GM18526 (cell line): Measurements from ENCODE around the gene ADNP.

ENCODE experiments used
- POLR2A ChIP-seq: IDR thresholded peaks from 3 replicates; pipeline ENCODE4 v1.6.1; 2011; ENCODE audit not compliant: insufficient read length; ENCODE audit errors: extremely low read depth

ADNP gene

DNA sequence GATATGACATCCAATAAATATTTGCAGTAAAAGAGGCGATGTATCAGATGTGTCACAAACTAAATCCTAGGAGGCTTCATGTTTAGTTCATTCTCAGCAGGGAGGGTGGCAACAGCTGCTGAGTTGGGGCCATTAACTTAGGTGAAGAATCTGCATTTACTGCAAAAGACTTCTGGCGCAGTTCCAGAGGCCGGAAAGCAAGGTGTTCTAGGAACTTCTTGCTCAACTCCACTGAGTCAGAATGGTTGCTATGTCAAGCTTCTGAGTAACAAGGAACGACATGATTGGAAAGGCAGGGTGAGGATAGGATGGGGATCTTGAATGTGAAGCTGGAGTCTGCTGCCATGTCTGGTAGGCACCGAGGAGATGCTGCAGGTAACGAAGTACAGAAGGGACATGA, 11.7 kb downstream of the ADNP start:
- no peak for TF ChIP-seq POLR2A

GRCh38 chr20:50918403-50918802, 12.8 kb downstream of the ADNP start:
- TF ChIP-seq POLR2A = no peak

- no peak for TF ChIP-seq POLR2A
Measured at GRCh38 chr20:50916934-50917333, 14.3 kb downstream of the ADNP start.

- TF ChIP-seq POLR2A = no peak
Measured at GRCh38 chr20:50916257-50916656, 15.0 kb downstream of the ADNP start.

DNA sequence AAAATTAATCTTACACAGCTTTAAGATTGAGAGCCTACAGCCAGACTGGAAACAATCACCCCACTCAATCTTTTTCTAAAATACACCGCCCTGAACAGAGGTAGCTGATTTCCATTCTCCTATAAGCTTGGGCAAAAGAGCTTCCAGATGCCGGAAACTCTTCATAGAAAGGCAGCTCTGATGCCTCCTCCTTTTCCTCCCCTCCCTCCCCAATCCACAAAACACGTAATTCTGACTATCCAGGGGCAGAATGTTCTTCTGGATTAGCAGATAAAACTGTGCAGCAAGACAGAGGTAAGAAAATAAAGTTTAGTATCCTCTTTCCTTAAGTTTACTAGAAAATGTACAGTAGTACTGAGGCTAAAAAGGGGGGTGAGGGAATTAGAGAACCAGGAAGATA, 15.8 kb downstream of the ADNP start:
- TF ChIP-seq POLR2A = no peak

DNA sequence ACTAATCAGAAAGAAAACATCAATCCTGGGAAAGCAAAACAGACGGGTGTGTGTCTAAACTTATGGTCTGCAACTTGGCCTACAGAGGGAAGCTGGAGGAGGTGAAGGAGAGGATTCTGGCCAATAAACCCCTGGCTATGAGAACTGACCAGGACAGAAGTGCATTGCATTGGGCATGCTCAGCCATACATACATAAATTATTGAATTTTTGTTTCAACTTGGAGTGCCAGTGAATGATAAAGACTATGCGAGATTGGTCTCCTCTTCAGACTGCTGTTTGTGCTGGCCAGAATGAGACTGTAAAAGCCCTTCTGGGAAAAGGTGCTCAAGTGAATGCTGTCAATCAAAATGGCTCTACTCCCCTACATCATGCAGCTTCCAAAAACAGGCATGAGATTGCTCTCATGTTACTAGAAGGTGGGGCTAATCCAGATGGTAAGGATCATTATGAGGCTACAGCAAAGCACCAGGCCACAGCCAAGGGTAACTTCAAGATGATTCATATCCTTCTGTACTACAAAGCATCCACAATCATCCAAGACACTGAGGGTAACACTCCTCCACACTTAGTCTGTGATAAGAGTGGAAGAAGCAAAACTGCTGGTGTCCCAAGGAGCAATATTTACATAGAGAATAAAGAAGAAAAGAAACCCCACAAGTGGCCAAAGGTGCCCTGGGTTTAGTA, 17.4 kb downstream of the ADNP start:
- no peak for TF ChIP-seq POLR2A

- TF ChIP-seq POLR2A = no peak
Measured at GRCh38 chr20:50911716-50912115, 19.5 kb downstream of the ADNP start.

DNA sequence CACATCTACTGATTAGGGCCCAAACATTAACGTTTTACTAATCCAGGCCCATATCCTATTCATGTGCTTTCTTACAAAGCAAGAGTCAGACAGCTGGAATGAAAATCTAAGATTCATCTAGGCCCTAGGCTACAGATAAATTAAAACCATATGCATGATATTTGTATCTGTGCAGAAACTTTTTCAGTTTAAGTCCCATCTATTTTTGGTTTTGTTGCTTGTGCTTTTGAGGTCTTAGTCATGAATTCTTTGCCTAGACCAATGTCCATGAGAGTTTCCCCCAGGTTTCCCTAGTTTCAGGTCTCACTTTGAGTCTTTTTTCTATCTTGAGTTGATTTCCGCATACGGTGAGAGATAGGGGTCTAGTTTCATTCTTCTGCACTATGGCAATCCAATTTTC, 20.2 kb downstream of the ADNP start:
- no peak for TF ChIP-seq POLR2A

DNA sequence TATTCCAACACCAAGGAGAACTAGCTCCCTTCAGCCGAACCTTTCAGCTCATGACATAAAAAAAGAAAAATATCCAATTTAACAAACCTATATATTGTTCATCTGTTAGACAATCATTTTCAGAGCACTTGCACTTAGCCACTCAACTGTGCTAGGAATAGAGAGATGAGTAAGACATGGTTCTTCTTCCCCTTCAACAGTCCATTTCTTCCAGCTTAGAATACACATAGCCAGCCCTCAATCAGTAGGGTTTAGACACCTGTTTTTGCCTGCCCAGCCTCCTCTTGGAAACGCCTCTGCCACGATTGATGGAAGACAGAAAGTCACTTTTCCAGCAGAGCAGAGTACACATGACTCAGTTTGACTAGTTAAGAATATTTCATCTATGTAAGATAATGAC, 21.8 kb downstream of the ADNP start:
- no peak for TF ChIP-seq POLR2A

- TF ChIP-seq POLR2A = no peak
Measured at GRCh38 chr20:50904067-50904570, 27.1 kb downstream of the ADNP start.

DNA sequence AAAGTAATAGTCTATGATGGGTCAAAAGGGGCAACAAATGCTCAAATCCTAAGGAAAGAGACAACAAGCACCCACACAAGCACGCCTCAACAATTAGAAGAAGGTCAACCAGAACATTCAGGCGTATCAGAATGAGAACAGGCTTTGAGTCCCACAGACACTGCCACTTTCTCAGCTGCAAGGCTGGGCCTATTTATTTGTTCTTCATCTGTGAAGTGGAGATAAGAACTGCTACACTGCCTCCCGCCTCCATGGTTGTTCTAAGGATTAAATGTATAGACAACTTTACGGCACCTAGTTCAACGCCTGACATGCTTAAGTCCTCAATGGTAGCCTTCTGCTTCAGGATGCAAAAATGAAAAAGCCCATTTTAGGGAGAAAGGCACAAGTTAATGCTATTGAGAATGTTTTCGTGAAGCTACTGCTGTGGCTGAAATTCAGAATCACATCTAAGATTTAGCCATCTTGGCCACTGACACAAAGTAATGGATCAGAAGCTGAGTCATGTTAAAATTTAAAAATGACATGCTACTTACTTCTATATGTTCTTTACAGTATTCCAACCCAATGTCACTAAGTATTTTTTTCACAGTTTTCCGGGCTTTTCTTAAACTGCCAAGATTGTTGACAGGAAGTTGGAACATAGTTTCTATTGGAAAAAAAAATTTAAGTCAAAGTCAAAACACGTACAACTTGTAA, 27.7 kb downstream of the ADNP start:
- no peak for TF ChIP-seq POLR2A

DNA sequence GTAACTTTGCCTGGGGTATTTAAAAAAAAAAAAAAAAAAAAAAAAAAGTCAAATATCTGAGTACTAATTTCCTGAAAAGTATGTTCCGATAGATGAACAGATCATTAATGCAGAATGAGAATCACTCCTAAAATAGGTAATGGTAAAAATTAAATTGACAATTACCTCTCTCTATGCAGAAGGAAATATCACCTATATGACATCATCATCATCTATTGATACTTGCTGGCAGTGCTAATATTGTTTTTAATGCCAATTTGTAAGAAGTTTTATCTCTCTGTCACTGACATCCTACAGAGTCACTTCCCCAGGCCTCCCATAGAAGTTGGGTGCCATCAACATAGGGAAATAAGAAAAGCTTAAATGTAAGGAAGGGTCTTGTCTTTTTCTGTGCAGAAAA, 29.9 kb downstream of the ADNP start:
- no peak for TF ChIP-seq POLR2A

DNA sequence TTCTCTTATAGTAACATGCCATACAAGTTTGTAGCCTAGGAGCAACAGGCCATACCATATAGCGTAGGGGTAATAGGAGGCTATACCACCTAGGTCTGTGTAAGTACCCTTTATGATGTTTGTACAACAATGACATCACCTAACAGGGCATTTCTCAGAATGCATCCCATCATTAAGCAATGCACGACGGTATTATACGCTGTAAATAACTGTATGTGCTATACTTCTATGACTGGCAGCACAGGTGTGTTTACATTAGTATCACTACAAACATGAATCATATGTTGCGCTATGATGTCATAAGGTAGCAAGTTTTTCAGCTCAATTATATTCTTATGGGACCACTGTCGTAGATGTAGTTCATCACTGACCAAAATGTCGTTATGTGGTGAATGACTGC, 31.0 kb downstream of the ADNP start:
- no peak for TF ChIP-seq POLR2A

DNA sequence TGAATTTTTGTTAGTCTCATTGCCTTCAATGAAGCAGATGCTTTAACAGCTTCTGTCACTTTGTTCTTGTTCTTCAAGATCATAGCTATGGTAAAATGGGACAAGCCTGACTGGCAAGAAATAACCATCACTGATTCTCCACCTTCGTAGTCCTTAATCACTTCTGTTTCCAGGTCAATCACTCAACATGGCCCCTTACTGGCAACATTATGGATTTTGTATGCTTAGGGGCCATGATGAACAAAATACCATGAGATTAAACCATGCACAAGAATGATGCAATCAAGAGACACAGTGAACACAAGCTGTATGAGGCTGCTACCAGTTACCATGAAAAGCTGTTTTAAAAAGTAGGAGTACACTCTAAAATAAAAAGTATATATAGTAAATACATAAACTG, 32.8 kb downstream of the ADNP start:
- TF ChIP-seq POLR2A = no peak

- no peak for TF ChIP-seq POLR2A
Measured at GRCh38 chr20:50895111-50895830, 36.0 kb downstream of the ADNP start.

GRCh38 chr20:50893620-50894019, 37.6 kb downstream of the ADNP start:
- TF ChIP-seq POLR2A = no peak

GRCh38 chr20:50892394-50892793, 38.8 kb downstream of the ADNP start:
- TF ChIP-seq POLR2A = no peak

DNA sequence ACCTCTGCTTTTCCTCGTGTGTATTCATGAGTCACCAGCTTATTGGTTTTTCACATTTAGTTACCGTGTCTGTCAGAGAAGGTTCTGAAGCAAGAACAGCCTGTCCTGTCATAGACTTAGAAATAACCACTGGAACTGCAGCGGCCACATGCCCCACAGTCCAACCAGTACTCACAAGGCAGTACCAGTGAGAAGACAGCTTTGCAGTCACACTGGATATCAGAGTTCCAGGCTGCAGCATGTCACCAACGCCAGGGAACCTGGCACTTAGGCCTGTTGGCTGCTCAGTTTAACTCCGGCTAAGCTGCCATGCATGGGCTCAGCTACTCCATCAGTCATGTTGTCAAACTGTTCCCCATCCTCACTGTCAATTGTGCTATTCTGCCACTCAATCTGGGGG, 40.1 kb downstream of the ADNP start:
- TF ChIP-seq POLR2A = no peak
